ENCODE data around the gene DIS3L. TPM values are rescaled to one million over a fixed set of nuclear protein-coding genes. Genes with fewer than 3 reads are reported as not detected.
"Not testable (repeated sequence)": the region's sequence is repeated elsewhere in the genome, so short reads cannot be mapped to it uniquely, and the experiment has no call there.

Gene DIS3L
- total RNA-seq, 2 experiments from 2014 or later: 22.6 to 24.3 TPM

GRCh38 chr15:66296186-66296585 lies 2.8 kb downstream of the DIS3L start:
- POLR2A ChIA-PET: no interaction called here
- intact Hi-C loops (cut with DNase I, micrococcal nuclease): loop anchor here (10.0 kb wide), 2 partner anchors 89 to 411 kb away; partner anchors contain the start of gene MAP2K1 (in 1 of the 2)
- no peaks in the 10 kb centered on the region for H3K9me3 Mint-ChIP-seq

GRCh38 chr15:66298803-66299251 lies 5.5 kb downstream of the DIS3L start:
- peaks cover 11% of the 10 kb centered on the region for H3K4me1 ChIP-seq (ENCODE audit: insufficient read depth, low read length)
- no peaks in the 10 kb centered on the region for H3K27me3 Mint-ChIP-seq
- H3K9me3 ChIP-seq (ENCODE audit: control insufficient read depth in 1 of 2, insufficient read depth in 1 of 2, low read length in 2 of 2): no peaks in the 10 kb centered on the region
- ATAC-seq (ENCODE audit: poor library complexity) (no peak), DNase-seq (no peak)
- H3K4me1 Mint-ChIP-seq (ENCODE audit: low read depth): peaks cover 45% of the 10 kb centered on the region
- no peaks in the 10 kb centered on the region for H3K27me3 ChIP-seq (ENCODE audit: control insufficient read depth in 1 of 2, insufficient read depth in 2 of 2, low read length in 2 of 2)
- ChIA-PET POLR2A (no interaction called here), CTCF (no interaction called here)
- H3K36me3 ChIP-seq (ENCODE audit: insufficient read depth, low read length): peaks cover 21% of the 10 kb centered on the region
- TF ChIP-seq CTCF (IDR thresholded peaks at IDR 0.05): no peak
- H3K4me3 Mint-ChIP-seq: no peak overlapping the region
- no peak overlapping the region for H3K4me3 ChIP-seq (ENCODE audit: low read length)
- H3K27ac Mint-ChIP-seq: no peak overlapping the region
- peaks cover 59% of the 10 kb centered on the region for H3K36me3 Mint-ChIP-seq (ENCODE audit: low read depth)
- intact Hi-C loops (cut with DNase I, micrococcal nuclease): loop anchor here (10.0 kb wide), 2 partner anchors 86 to 414 kb away; partner anchors contain the start of gene MAP2K1 (in 1 of the 2)
- H3K27ac ChIP-seq (ENCODE audit: low read depth in 1 of 2, low read length in 2 of 2): no peak overlapping the region
- no peaks in the 10 kb centered on the region for H3K9me3 Mint-ChIP-seq

More at GRCh38 chr15:66296186-66296585, 2.8 kb downstream of the DIS3L start:
- Histone ChIP-seq H3K27ac (ENCODE audit: low read depth in 1 of 2, low read length in 2 of 2) (no peak overlapping the region), H3K9me3 (ENCODE audit: control insufficient read depth in 1 of 2, insufficient read depth in 1 of 2, low read length in 2 of 2) (no peaks in the 10 kb centered on the region), H3K36me3 (ENCODE audit: insufficient read depth, low read length) (peaks cover 16% of the 10 kb centered on the region), H3K27me3 (ENCODE audit: control insufficient read depth in 1 of 2, insufficient read depth in 2 of 2, low read length in 2 of 2) (no peaks in the 10 kb centered on the region), H3K4me1 (ENCODE audit: insufficient read depth, low read length) (peaks cover 27% of the 10 kb centered on the region), H3K4me3 (ENCODE audit: low read length) (no peak overlapping the region)
- no peak for TF ChIP-seq CTCF (IDR thresholded peaks at IDR 0.05)
- peak overlapping the region; percentile 91 for H3K27ac Mint-ChIP-seq
- ATAC-seq (ENCODE audit: poor library complexity): no peak
- H3K4me1 Mint-ChIP-seq (ENCODE audit: low read depth): peaks cover 48% of the 10 kb centered on the region
- DNase-seq: no peak
- H3K27me3 Mint-ChIP-seq: no peaks in the 10 kb centered on the region
- H3K4me3 Mint-ChIP-seq: no peak overlapping the region
- CTCF ChIA-PET: interaction anchor here (1.0 kb wide), 1 partner anchor 202 kb away, joined by 6 read pairs; the partner anchor contains the start of gene SNAPC5
- H3K36me3 Mint-ChIP-seq (ENCODE audit: low read depth): peaks cover 43% of the 10 kb centered on the region

DNA sequence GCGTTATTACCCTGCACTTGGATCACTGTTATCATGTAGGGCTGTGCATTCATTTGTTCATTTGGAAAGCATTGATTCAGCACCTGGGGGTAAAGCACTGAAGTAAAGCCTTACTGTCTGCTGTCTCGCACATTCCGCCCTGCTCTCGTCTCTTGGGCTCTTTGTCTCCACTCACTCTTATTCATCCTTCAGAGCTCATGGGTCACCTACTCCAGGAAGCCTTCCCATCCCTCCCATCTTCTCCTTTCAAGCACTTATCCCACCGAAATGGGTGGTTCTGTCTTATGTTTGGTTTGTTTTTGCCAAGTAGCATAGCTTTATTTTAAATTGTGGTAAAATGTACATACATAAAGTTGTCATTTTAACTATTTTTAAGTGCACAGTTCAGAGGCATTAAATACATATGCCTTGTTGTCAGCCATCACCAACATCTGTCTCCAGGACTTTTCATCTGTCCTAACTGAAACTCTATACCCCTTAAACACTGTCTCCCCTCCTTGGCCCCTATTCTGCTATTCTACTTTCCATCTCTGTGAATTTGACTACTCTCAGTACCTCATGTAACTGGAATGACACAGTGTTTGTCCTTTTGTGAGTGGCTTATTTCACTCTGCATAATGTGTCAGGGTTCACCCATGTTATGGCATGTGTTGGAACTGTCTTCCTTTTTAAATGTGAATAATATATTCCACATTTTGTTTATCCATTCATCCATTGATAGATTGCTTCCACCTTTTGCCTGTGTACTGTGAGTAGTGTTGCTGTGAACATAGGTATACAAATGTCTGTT lies 9.3 kb downstream of the DIS3L start:
- Mint-ChIP-seq H3K4me3 (no peak overlapping the region), H3K27me3 (no peaks in the 10 kb centered on the region), H3K9me3 (no peaks in the 10 kb centered on the region), H3K4me1 (ENCODE audit: low read depth) (peaks cover 17% of the 10 kb centered on the region), H3K36me3 (ENCODE audit: low read depth) (peaks cover 73% of the 10 kb centered on the region), H3K27ac (no peak overlapping the region)
- peaks cover 3% of the 10 kb centered on the region for H3K4me1 ChIP-seq (ENCODE audit: insufficient read depth, low read length)
- POLR2A ChIA-PET: interaction anchor here (0.7 to 1.1 kb wide), 2 partner anchors 9 to 161 kb away, joined by 3 read pairs; partner anchors contain the start of gene DIS3L
- CTCF ChIA-PET: no interaction called here
- ATAC-seq (ENCODE audit: poor library complexity) (no peak), DNase-seq (no peak)
- intact Hi-C loops (cut with DNase I, micrococcal nuclease): no loop called here
- peaks cover 28% of the 10 kb centered on the region for H3K36me3 ChIP-seq (ENCODE audit: insufficient read depth, low read length)
- H3K27ac ChIP-seq (ENCODE audit: low read depth in 1 of 2, low read length in 2 of 2): no peak overlapping the region
- H3K9me3 ChIP-seq (ENCODE audit: control insufficient read depth in 1 of 2, insufficient read depth in 1 of 2, low read length in 2 of 2): no peaks in the 10 kb centered on the region
- TF ChIP-seq CTCF (IDR thresholded peaks at IDR 0.05): no peak
- no peaks in the 10 kb centered on the region for H3K27me3 ChIP-seq (ENCODE audit: control insufficient read depth in 1 of 2, insufficient read depth in 2 of 2, low read length in 2 of 2)
- H3K4me3 ChIP-seq (ENCODE audit: low read length): no peak overlapping the region

DNA sequence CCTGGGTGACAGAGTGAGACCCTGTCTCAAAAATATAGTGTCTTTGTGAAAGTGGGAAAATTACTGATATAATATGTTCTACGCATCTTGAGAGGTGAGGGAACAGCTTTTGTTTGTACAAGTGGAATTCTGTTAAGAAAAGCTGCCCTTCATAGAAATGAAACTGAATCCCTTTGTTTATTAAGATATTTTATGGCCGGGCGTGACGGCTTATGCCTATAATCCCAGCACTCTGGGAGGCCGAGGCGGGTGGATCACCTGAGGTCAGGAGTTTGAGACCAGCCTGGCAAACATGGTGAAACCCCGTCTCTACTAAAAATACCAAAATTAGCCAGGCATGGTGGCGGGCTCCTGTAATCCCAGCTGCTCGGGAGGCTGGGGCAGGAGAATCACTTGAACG lies 11.1 kb downstream of the DIS3L start:
- Mint-ChIP-seq H3K36me3 (ENCODE audit: low read depth) (peaks cover 76% of the 10 kb centered on the region), H3K4me1 (ENCODE audit: low read depth) (peaks cover 17% of the 10 kb centered on the region)
- POLR2A ChIA-PET; intact Hi-C loops (cut with DNase I, micrococcal nuclease); H3K27me3 Mint-ChIP-seq; ATAC-seq (ENCODE audit: poor library complexity); H3K27me3 ChIP-seq (ENCODE audit: control insufficient read depth in 1 of 2, insufficient read depth in 2 of 2, low read length in 2 of 2); H3K4me3 Mint-ChIP-seq; H3K9me3 ChIP-seq (ENCODE audit: control insufficient read depth in 1 of 2, insufficient read depth in 1 of 2, low read length in 2 of 2); H3K27ac ChIP-seq (ENCODE audit: low read depth in 1 of 2, low read length in 2 of 2); CTCF ChIA-PET; H3K27ac Mint-ChIP-seq; DNase-seq; H3K4me3 ChIP-seq (ENCODE audit: low read length); H3K4me1 ChIP-seq (ENCODE audit: insufficient read depth, low read length); H3K9me3 Mint-ChIP-seq: not testable (repeated sequence)
- H3K36me3 ChIP-seq (ENCODE audit: insufficient read depth, low read length): peaks cover 36% of the 10 kb centered on the region
